Stimulated activated CD8-positive, alpha-beta memory T cell treated with anti-CD3 and anti-CD28 coated beads, Interleukin-12 subunit alpha, Interleukin-12 subunit beta, amount 100 ng/mL, for 4 hours (primary cell): ENCODE data around the gene UBE2M.
A peak's percentile ranks its signal among the peaks of the same experiment; 100 is the strongest.
"Not testable (repeated sequence)": the region's sequence is repeated elsewhere in the genome, so short reads cannot be mapped to it uniquely, and the experiment has no call there.

Source experiments
- DNase-seq: peaks from one replicate; pipeline ENCODE4 v3.0.0-alpha.2; 2020; ENCODE audit warnings: low read depth

The UBE2M gene

DNA sequence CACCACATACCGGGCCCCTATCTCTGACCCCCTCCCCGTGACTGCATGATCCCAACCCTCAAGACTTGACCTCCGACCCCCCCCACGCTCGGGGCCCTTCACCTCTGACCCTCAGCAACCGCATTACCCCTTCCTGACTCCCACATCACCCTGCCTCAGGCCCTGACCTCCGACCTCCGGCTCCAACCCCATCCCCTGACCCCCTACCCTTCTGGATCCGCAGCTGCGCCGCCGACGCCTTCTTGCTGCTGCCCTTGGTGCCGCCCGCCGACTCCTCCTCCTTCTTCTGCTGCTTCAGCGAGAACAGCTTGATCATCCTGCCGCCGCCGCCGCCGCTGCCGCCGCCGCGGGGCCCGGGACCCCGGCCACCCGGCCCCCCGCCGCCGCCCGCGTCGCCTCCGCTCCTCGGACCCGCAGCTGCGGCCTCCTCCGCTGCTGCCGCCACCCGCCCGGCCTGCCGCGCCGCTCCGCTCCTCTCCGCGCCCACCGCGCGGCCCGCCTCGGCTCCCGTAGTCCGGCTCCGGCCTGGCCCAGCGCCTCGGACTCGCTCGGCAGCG lies at the start of gene UBE2M:
Gene UBE2M, minus strand, starts transcription at position 546 of the 557 bp plus-strand sequence. Its CDS starts 230 bp downstream, at position 316.
- no peak for DNase-seq

- not testable (repeated sequence) for DNase-seq
Observed at GRCh38 chr19:58607213-58607612, 48.8 kb upstream of the UBE2M start.

- DNase-seq, result not testable (repeated sequence)
Observed at GRCh38 chr19:58606251-58606896, 48.0 kb upstream of the UBE2M start.

DNA sequence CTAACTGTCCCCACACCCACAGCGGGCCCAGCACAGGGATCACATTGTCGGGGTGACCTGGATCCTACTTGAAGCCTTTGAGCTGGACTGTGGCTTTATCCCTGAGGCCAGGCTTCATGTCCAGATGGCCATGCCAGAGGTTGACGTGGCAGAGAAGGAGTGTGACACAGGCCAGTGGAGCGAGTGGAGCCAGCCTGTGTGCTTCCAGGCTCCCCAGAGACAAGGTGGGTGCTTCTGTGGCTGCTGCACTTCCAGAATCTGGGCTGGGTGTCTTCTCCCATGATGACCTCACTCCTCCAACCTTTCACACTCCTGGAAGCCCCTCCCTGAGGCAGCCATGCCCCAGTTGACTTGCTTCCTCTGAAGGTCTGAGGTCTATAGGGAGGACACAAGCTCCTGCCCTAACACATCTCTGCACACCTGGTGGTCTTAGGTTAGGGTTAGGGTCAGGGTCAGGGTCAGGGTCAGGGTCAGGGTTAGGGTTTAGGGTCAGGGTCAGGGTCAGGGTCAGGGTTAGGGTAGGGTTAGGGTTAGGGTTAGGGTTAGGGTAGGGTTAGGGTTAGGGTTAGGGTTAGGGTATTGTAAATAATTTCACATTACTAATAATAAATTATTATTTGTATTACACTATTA lies 27.8 kb upstream of the UBE2M start:
- DNase-seq, result no peak

- no peak for DNase-seq
Observed at GRCh38 chr19:58585442-58586132, 27.2 kb upstream of the UBE2M start.

GRCh38 chr19:58584498-58585441 lies 26.4 kb upstream of the UBE2M start:
- no peak for DNase-seq

GRCh38 chr19:58582985-58583384 lies 24.6 kb upstream of the UBE2M start:
- DNase-seq, result no peak

- DNase-seq, result peak; percentile 75
Observed at GRCh38 chr19:58581227-58582141, 23.1 kb upstream of the UBE2M start.

GRCh38 chr19:58579473-58580142 lies 21.2 kb upstream of the UBE2M start:
- DNase-seq, result no peak

GRCh38 chr19:58578012-58578925 lies 19.9 kb upstream of the UBE2M start:
- DNase-seq, result no peak

DNA sequence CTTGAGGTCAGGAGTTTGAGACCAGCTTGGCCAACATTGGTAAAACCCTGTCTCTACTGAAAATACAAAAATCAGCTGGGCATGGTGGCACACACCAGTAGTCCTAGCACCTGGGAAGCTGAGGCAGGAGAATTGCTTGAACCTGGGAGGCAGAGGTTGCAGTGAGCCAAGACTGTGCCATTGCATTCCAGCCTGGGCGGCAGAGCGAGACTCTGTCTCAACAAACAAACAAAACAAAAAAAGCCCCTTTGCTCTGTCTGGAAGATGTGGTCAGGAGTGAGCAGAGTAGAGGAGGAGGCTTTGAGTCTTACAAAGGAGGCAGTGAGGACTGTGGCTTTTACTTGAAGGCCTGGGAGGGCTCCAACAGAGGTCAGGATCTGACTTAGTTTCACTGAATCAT lies 19.2 kb upstream of the UBE2M start:
- not testable (repeated sequence) for DNase-seq

GRCh38 chr19:58575183-58576041 lies 17.0 kb upstream of the UBE2M start:
- peak; percentile 63 for DNase-seq

- no peak for DNase-seq
Observed at GRCh38 chr19:58573658-58574164, 15.3 kb upstream of the UBE2M start.

- peak; percentile 100 for DNase-seq
Observed at GRCh38 chr19:58572818-58573657, 14.6 kb upstream of the UBE2M start, which contains the start of gene MZF1. MZF1 (minus strand) TSS chr19:58573335; CDS start chr19:58571389, 1,946 bp downstream.

- no peak for DNase-seq
Observed at GRCh38 chr19:58572026-58572817, 13.8 kb upstream of the UBE2M start.

- DNase-seq, result no peak
Observed at GRCh38 chr19:58571575-58571947, 13.2 kb upstream of the UBE2M start.
